Left lung (tissue), 10 donors: Measurements from ENCODE around the gene MFAP4. TPM values are rescaled to one million over a fixed set of nuclear protein-coding genes. Genes with fewer than 3 reads are reported as not detected.

Source experiments
- ATAC-seq: fragments of 200-7000 bp; cut with Tn5 transposase; one replicate; pipeline ENCODE4 v1.9.1; 2020; ENCODE audit warnings: moderate library complexity
- DNase-seq, 4 donors: peaks; one replicate each; pipeline ENCODE4 v3.0.0-alpha.2; 2013 to 2020
- H3K27ac ChIP-seq, 2 donors: fragments of 200-600 bp; sonication (generic) in 1 of 2; one replicate each; pipeline versions ENCODE4 v1.5.0 to v1.8.0; 2020 to 2021
- H3K27me3 ChIP-seq, 2 donors: fragments of 200-600 bp; sonication (generic) in 1 of 2; one replicate each; pipeline versions ENCODE4 v1.5.0 to v1.8.0; 2020 to 2021
- H3K36me3 ChIP-seq, 2 donors: fragments of 200-600 bp; sonication (generic) in 1 of 2; one replicate each; pipeline versions ENCODE4 v1.5.0 to v1.8.0; 2020 to 2021
- H3K4me1 ChIP-seq, 2 donors: fragments of 200-600 bp; one replicate each; pipeline ENCODE4 v1.8.0; 2021
- H3K4me3 ChIP-seq, 2 donors: fragments of 200-600 bp; sonication (generic) in 1 of 2; one replicate each; pipeline versions ENCODE4 v1.5.0 to v1.8.0; 2020 to 2021; ENCODE audit warnings: mild to moderate bottlenecking in 1 of 2
- H3K9me3 ChIP-seq, 2 donors: fragments of 200-600 bp; sonication (generic) in 1 of 2; one replicate each; pipeline versions ENCODE4 v1.5.0 to v1.8.0; 2020 to 2021
- intact Hi-C, 2 donors: fragments of 100-400 bp; cut with DNase I; formaldehyde crosslinking; loops; one replicate each; pipeline versions ENCODE4 v1.11.2 to v1.14.2; 2022
- polyA plus RNA-seq, 6 donors: library from polyadenylated mRNA; unstranded; fragments of 120-200 nt; gene quantifications; one replicate each; pipeline ENCODE4 v1.2.1, GENCODE V29; 2013; ENCODE audit not compliant: insufficient read length in 6 of 6
- total RNA-seq, 2 donors: library from RNA; stranded (reverse); fragmentation: NEBNext Ultra II Directional; extraction: Animal tissue kit (Norgen Biotek cat#: 25700); gene quantifications; one replicate each; pipeline ENCODE4 v1.2.1, GENCODE V29; 2021
- TF ChIP-seq, protein P1 (sequence below), 2 donors: fragments of 200-600 bp; sonication (generic) in 1 of 2; IDR thresholded peaks; one replicate each; pipeline versions ENCODE4 v1.5.0 to v1.8.0; 2021; ENCODE audit warnings: antibody characterized with exemption in 2 of 2
- donor health status: DM: no; HTN: yes; CAD: no.
- donor health status: DM: no; HTN: no; CAD: no.

MFAP4 gene
- total and polyA plus RNA-seq, 8 donors, result 91.0 to 601 (median 479) TPM

DNA sequence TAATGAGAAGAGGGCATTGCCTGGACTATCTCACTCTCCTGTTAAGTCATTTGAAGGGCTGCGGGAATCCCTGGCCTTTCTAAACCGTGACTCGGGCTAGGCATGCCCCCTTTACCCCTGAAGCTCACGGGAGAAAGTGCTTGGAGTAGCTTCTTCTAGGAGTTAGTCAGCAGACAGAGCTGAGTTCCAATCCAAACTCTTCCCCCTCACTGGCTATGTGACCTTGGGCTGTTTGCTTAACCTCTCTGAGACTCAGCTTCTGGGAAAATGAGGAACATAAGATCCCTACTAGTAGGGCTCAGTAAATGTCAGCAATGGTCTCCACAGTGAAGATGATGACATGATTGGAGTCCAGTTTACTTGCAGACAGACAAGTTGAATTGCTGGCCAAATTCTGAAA lies 18.8 kb downstream of the MFAP4 start:
- TF ChIP-seq, protein P1, sequence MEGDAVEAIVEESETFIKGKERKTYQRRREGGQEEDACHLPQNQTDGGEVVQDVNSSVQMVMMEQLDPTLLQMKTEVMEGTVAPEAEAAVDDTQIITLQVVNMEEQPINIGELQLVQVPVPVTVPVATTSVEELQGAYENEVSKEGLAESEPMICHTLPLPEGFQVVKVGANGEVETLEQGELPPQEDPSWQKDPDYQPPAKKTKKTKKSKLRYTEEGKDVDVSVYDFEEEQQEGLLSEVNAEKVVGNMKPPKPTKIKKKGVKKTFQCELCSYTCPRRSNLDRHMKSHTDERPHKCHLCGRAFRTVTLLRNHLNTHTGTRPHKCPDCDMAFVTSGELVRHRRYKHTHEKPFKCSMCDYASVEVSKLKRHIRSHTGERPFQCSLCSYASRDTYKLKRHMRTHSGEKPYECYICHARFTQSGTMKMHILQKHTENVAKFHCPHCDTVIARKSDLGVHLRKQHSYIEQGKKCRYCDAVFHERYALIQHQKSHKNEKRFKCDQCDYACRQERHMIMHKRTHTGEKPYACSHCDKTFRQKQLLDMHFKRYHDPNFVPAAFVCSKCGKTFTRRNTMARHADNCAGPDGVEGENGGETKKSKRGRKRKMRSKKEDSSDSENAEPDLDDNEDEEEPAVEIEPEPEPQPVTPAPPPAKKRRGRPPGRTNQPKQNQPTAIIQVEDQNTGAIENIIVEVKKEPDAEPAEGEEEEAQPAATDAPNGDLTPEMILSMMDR (IDR thresholded peaks at IDR 0.05), result no peak
- DNase-seq (peak in 1 of 4 donors; percentile 8), ATAC-seq (no peak)
- Histone ChIP-seq H3K27ac (no peak overlapping the region), H3K36me3 (no peaks in the 10 kb centered on the region), H3K4me3 (no peak overlapping the region), H3K27me3 (peaks cover 0 to 14% of the 10 kb centered on the region in 2 donors), H3K4me1 (peaks cover 0 to 37% of the 10 kb centered on the region in 2 donors), H3K9me3 (no peaks in the 10 kb centered on the region)
- intact Hi-C loops, result loop anchor here in 1 of 2 donors (5.0 kb wide), 1 partner anchor 79 kb away; no protein-coding TSS in a partner anchor

DNA sequence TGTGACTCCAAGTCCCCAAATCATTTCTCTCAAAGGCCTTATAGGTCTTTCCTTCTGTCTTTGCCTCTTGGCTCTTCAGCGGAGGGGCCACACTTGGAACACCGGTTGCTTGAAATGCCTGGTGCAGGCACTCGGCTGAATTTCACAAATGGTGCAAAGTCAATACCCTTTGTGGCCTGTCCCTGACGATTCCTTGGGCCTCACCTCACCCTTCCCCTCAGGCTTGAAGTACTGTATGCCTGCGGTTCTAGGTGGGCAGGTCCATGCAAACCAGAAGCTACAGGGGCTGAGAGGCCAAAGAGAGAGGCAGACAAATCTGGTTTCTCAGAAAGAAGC lies 20.4 kb downstream of the MFAP4 start:
- peak in 1 of 4 donors; percentile 17 for DNase-seq
- no peak overlapping the region for H3K4me3 ChIP-seq
- H3K4me1 ChIP-seq, result peaks cover 0 to 39% of the 10 kb centered on the region in 2 donors
- H3K27me3 ChIP-seq, result peaks cover 0 to 18% of the 10 kb centered on the region in 2 donors
- ATAC-seq, result no peak
- no peaks in the 10 kb centered on the region for H3K9me3 ChIP-seq
- no peaks in the 10 kb centered on the region for H3K36me3 ChIP-seq
- no peak overlapping the region for H3K27ac ChIP-seq
- intact Hi-C loops, result loop anchor here in 1 of 2 donors (5.0 kb wide), 1 partner anchor 81 kb away; no protein-coding TSS in a partner anchor
- TF ChIP-seq, protein P1 (IDR thresholded peaks at IDR 0.05), result no peak

DNA sequence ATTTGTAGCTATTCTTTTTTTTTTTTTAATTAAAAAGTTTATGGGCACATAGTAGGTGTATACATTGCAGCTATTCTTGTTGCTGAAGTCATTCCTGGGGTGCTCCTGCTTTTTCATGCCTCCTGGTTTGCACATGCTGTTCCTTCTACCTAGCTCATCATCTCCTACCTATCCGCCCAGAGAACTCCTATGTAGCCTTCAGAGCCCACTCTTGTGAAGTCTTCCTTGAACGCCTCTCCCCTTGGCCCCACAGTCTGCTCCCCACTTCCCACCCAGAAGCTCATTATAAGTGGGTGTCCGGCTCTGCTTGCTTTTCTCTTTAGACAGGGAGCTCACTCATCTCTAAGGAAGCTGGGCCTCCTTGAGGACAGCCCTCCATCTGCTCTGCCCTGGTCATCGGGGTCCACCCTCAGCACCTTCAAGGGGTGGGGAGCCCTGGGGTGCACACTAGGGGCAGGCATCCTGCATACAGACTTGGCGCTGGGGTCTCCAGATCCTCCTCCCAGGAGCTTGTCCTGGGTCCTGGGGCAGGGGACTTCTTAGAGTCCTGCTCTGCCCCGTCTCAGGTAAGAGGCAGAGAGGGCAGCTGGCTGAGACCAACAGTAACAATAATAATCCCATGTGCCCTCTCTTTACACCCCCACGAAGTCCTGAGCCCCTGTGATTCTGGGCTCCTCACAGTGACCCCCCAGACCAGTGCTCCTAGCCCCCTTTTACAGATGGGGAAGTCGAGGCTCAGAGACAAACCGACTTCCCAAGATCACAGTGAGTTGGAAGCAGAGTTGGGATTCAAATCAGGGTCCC lies 21.0 kb downstream of the MFAP4 start:
- no peak for ATAC-seq
- Histone ChIP-seq H3K4me1 (peaks cover 0 to 36% of the 10 kb centered on the region in 2 donors), H3K9me3 (no peaks in the 10 kb centered on the region), H3K27ac (no peak overlapping the region), H3K27me3 (peaks cover 0 to 18% of the 10 kb centered on the region in 2 donors), H3K4me3 (no peak overlapping the region), H3K36me3 (no peaks in the 10 kb centered on the region)
- intact Hi-C loops, result loop anchor here in 1 of 2 donors (5.0 kb wide), 1 partner anchor 81 kb away; no protein-coding TSS in a partner anchor
- TF ChIP-seq, protein P1 (IDR thresholded peaks at IDR 0.05), result no peak
- peak in 1 of 4 donors; percentile 21 for DNase-seq

GRCh38 chr17:19365499-19365817 lies 21.5 kb downstream of the MFAP4 start:
- H3K9me3 ChIP-seq, result no peaks in the 10 kb centered on the region
- peaks cover 0 to 30% of the 10 kb centered on the region in 2 donors for H3K4me1 ChIP-seq
- peaks cover 0 to 18% of the 10 kb centered on the region in 2 donors for H3K27me3 ChIP-seq
- intact Hi-C loops, result loop anchor here in 1 of 2 donors (5.0 kb wide), 1 partner anchor 82 kb away; no protein-coding TSS in a partner anchor
- no peak overlapping the region for H3K4me3 ChIP-seq
- DNase-seq, result no peak
- H3K27ac ChIP-seq, result no peak overlapping the region
- ATAC-seq, result no peak
- H3K36me3 ChIP-seq, result no peaks in the 10 kb centered on the region
- TF ChIP-seq, protein P1 (IDR thresholded peaks at IDR 0.05), result no peak

DNA sequence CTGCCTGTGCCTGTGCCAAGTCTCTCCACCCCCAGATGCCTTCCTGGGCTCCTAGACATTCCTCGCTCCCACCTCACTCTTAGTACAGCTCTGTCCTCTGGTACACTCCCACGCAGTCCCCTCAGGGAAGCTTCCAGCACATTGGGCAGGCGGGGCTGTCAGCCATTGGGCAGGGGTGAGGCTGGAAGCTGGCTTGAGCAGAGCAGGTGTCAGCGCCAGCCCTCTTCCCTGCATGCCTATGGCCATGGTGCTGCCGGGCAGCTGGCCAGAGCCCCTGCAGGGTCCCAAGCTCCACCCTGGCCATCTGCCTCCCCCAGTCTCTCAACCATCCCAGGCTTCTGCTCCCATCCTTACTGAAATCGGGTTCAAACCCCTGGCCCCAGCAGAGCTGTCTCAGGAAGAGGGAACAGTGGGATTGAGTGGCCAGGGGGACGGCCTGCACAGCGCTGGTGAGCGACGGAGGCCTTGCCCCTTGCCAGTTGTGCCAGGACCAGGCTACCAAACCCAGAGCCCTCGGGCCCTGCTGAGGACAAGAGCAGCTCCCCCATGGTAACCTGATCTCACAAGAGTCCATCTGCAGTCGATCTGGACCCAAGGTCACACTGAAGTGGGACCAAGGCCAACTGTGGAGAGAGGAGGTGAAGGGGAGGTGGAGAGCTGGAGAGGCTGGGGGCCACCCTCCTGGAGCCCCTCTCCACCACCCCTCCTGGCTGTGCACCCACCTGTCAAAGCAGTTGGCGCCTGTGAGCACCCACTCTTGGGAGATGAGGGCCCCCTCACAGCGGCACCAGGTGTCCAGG lies 22.1 kb downstream of the MFAP4 start:
- Histone ChIP-seq H3K36me3 (no peaks in the 10 kb centered on the region), H3K4me3 (no peak overlapping the region), H3K9me3 (no peaks in the 10 kb centered on the region), H3K27me3 (peaks cover 0 to 18% of the 10 kb centered on the region in 2 donors), H3K27ac (no peak overlapping the region), H3K4me1 (peaks cover 0 to 24% of the 10 kb centered on the region in 2 donors)
- intact Hi-C loops, result loop anchor here in 1 of 2 donors (5.0 kb wide), 1 partner anchor 82 kb away; no protein-coding TSS in a partner anchor
- TF ChIP-seq, protein P1 (IDR thresholded peaks at IDR 0.05), result no peak
- DNase-seq (peak in 1 of 4 donors; percentile 33), ATAC-seq (no peak)
